Parathyroid adenoma (tissue), 2 donors: ENCODE measurements around the gene HLF.

ENCODE experiments used
- H2AFZ ChIP-seq: fragments of 300-600 bp; sonication (generic); one replicate; pipeline ENCODE4 v1.7.0; 2017; ENCODE audit warnings: antibody characterized with exemption, mild to moderate bottlenecking
- H3K27ac ChIP-seq: fragments of 300-600 bp; sonication (generic); one replicate; pipeline ENCODE4 v1.7.0; 2017
- H3K27me3 ChIP-seq: fragments of 300-600 bp; sonication (generic); one replicate; pipeline ENCODE4 v1.7.0; 2017; ENCODE audit warnings: low read length; ENCODE audit not compliant: control insufficient read depth, insufficient read depth
- H3K36me3 ChIP-seq: fragments of 300-600 bp; sonication (generic); one replicate; pipeline ENCODE4 v1.7.0; 2017; ENCODE audit warnings: low read length; ENCODE audit not compliant: control insufficient read depth, insufficient read depth
- H3K4me1 ChIP-seq: fragments of 300-600 bp; sonication (generic); one replicate; pipeline ENCODE4 v1.7.0; 2017; ENCODE audit warnings: control low read depth
- H3K4me2 ChIP-seq: fragments of 300-600 bp; sonication (generic); one replicate; pipeline ENCODE4 v1.7.0; 2017; ENCODE audit warnings: low read length
- H3K4me3 ChIP-seq: fragments of 300-600 bp; sonication (generic); one replicate; pipeline ENCODE4 v1.7.0; 2017; ENCODE audit warnings: low read depth, low read length
- H3K79me2 ChIP-seq: fragments of 300-600 bp; sonication (generic); one replicate; pipeline ENCODE4 v1.7.0; 2017; ENCODE audit warnings: control low read depth
- H3K9ac ChIP-seq: fragments of 300-600 bp; sonication (generic); one replicate; pipeline ENCODE4 v1.7.0; 2017; ENCODE audit warnings: mild to moderate bottlenecking
- H3K9me3 ChIP-seq: fragments of 300-600 bp; sonication (generic); one replicate; pipeline ENCODE4 v1.7.0; 2017; ENCODE audit warnings: low read length; ENCODE audit not compliant: control insufficient read depth
- CTCF ChIP-seq: fragments of 300-600 bp; sonication (generic); IDR thresholded peaks from one replicate; pipeline ENCODE4 v1.7.0; 2017; ENCODE audit warnings: antibody characterized with exemption, mild to moderate bottlenecking
- donor health status: primary hyperparathyroidism.

HLF gene

GRCh38 chr17:55281649-55282378 lies 17.1 kb downstream of the HLF start:
- no peak for TF ChIP-seq CTCF
- no peak overlapping the region for H2AFZ ChIP-seq
- H3K27ac ChIP-seq, result no peak overlapping the region
- H3K36me3 ChIP-seq, result no peaks in the 10 kb centered on the region
- H3K9me3 ChIP-seq, result no peaks in the 10 kb centered on the region
- H3K4me2 ChIP-seq, result no peak overlapping the region
- peaks cover 8% of the 10 kb centered on the region for H3K4me1 ChIP-seq
- no peak overlapping the region for H3K4me3 ChIP-seq
- no peaks in the 10 kb centered on the region for H3K27me3 ChIP-seq
- no peaks in the 10 kb centered on the region for H3K79me2 ChIP-seq
- H3K9ac ChIP-seq, result no peak overlapping the region

- Histone ChIP-seq H3K4me1 (peaks cover 8% of the 10 kb centered on the region), H3K79me2 (no peaks in the 10 kb centered on the region), H3K4me2 (no peak overlapping the region), H3K27ac (no peak overlapping the region), H3K9ac (no peak overlapping the region), H3K36me3 (no peaks in the 10 kb centered on the region), H3K27me3 (no peaks in the 10 kb centered on the region), H2AFZ (no peak overlapping the region), H3K4me3 (no peak overlapping the region), H3K9me3 (no peaks in the 10 kb centered on the region)
- TF ChIP-seq CTCF, result no peak
These were observed 17.6 kb downstream of the HLF start for GRCh38 chr17:55282379-55282702.

- Histone ChIP-seq H3K9ac (no peak overlapping the region), H3K27me3 (no peaks in the 10 kb centered on the region), H3K4me2 (no peak overlapping the region), H3K27ac (no peak overlapping the region), H3K36me3 (no peaks in the 10 kb centered on the region), H3K4me3 (no peak overlapping the region), H3K9me3 (no peaks in the 10 kb centered on the region), H3K4me1 (peaks cover 8% of the 10 kb centered on the region), H2AFZ (no peak overlapping the region), H3K79me2 (no peaks in the 10 kb centered on the region)
- TF ChIP-seq CTCF, result no peak
These were observed 18.0 kb downstream of the HLF start for GRCh38 chr17:55282741-55283140.

- peaks cover 8% of the 10 kb centered on the region for H3K4me1 ChIP-seq
These were observed 18.7 kb downstream of the HLF start for GRCh38 chr17:55283256-55283965.

More at GRCh38 chr17:55283256-55283965, 18.7 kb downstream of the HLF start:
- Histone ChIP-seq H3K36me3 (no peaks in the 10 kb centered on the region), H3K27ac (no peak overlapping the region), H3K4me3 (no peak overlapping the region), H2AFZ (no peak overlapping the region), H3K9ac (no peak overlapping the region), H3K4me2 (no peak overlapping the region), H3K9me3 (no peaks in the 10 kb centered on the region), H3K27me3 (no peaks in the 10 kb centered on the region), H3K79me2 (no peaks in the 10 kb centered on the region)
- TF ChIP-seq CTCF, result no peak
